H1 (cell line): Measurements from ENCODE around the gene TXNRD3. TPM values are rescaled to one million over a fixed set of nuclear protein-coding genes. Genes with fewer than 3 reads are reported as not detected.

Experiments used
- CTCF ChIA-PET: fragments of 300-600 bp; sonication (Branson Sonifier 250); formaldehyde crosslinking; loops from one replicate; lab custom pipeline; 2021; ENCODE audit not compliant: partially characterized antibody; lab: Charles Lee
- POLR2A ChIA-PET: fragments of 300-600 bp; sonication (Branson Sonifier 250); formaldehyde crosslinking; loops from one replicate; lab custom pipeline; 2021; ENCODE audit warnings: inconsistent platforms; ENCODE audit not compliant: partially characterized antibody; lab: Charles Lee
- DNase-seq, 2 experiments: peaks; one replicate each; pipeline versions ENCODE4 v3.0.0 to v3.0.0-alpha.2; 2010 to 2022; ENCODE audit warnings: low spot score in 2 of 2, low read depth in 1 of 2, mixed read lengths in 1 of 2
- FAIRE-seq: peaks from 2 replicates; lab custom pipeline; 2011; peaks lifted over from hg19 to GRCh38; lab: Jason Lieb, UNC
- H2AFZ ChIP-seq: 2 replicates; pipeline ENCODE4 v1.8.1; 2012; ENCODE audit warnings: low read length, inconsistent platforms
- H2AK5ac ChIP-seq: 2 replicates; pipeline ENCODE4 v1.6.1; 2013; ENCODE audit warnings: low read depth, low read length
- H2BK120ac ChIP-seq: replicated peaks from 2 replicates; pipeline ENCODE3; 2013; ENCODE audit warnings: low read depth, low read length, inconsistent platforms
- H2BK12ac ChIP-seq: 2 replicates; pipeline ENCODE4 v1.6.1; 2013; ENCODE audit warnings: low read depth, low read length
- H2BK15ac ChIP-seq: 2 replicates; pipeline ENCODE4 v1.6.1; 2013; ENCODE audit warnings: low read length
- H2BK20ac ChIP-seq: 2 replicates; pipeline ENCODE4 v1.6.1; 2013; ENCODE audit warnings: low read length
- H2BK5ac ChIP-seq: 2 replicates; pipeline ENCODE4 v1.6.1; 2013; ENCODE audit warnings: low read depth, low read length
- H3K14ac ChIP-seq: 2 replicates; pipeline ENCODE4 v1.6.1; 2013; ENCODE audit warnings: inconsistent platforms; ENCODE audit not compliant: insufficient read length
- H3K18ac ChIP-seq: 2 replicates; pipeline ENCODE4 v1.6.1; 2013; ENCODE audit warnings: low read length; ENCODE audit errors: extremely low read depth
- H3K23ac ChIP-seq: 2 replicates; pipeline ENCODE4 v1.6.1; 2013; ENCODE audit warnings: inconsistent platforms; ENCODE audit not compliant: insufficient read length
- H3K23me2 ChIP-seq: 2 replicates; pipeline ENCODE4 v1.6.1; 2013; ENCODE audit warnings: low read depth, low read length
- H3K27ac ChIP-seq: 2 replicates; pipeline ENCODE4 v1.6.1; 2011; ENCODE audit warnings: low read depth, low read length, inconsistent platforms
- H3K27me3 ChIP-seq, 4 experiments: replicated peaks in 1 of 4; 1 replicate in 1 of 4; 2 replicates in 3 of 4; pipeline versions ENCODE4 v1.6.1 to v1.8.1; 2011 to 2013; ENCODE audit warnings: low read length in 3 of 4, mild to moderate bottlenecking in 3 of 4, inconsistent platforms in 2 of 4, mixed read lengths in 2 of 4, moderate library complexity in 1 of 4; ENCODE audit not compliant: control insufficient read depth in 3 of 4, insufficient read depth in 3 of 4; ENCODE audit errors: extremely low read depth in 1 of 4
- H3K36me3 ChIP-seq, 4 experiments: 2 replicates each; pipeline versions ENCODE4 v1.6.1 to v1.8.1; 2011 to 2013; ENCODE audit warnings: mild to moderate bottlenecking in 4 of 4, low read length in 3 of 4, moderate library complexity in 2 of 4, control low read depth in 1 of 4, inconsistent platforms in 1 of 4; ENCODE audit not compliant: insufficient read depth in 4 of 4, control insufficient read depth in 2 of 4
- H3K4ac ChIP-seq: replicated peaks from 2 replicates; pipeline ENCODE3; 2013; ENCODE audit warnings: low read length, low read depth, mixed read lengths, inconsistent platforms; ENCODE audit not compliant: insufficient read length
- H3K4me1 ChIP-seq, 4 experiments: replicated peaks in 1 of 4; 1 replicate in 1 of 4; 2 replicates in 3 of 4; pipeline versions ENCODE4 v1.6.1 to v1.8.1; 2011 to 2013; ENCODE audit warnings: low read length in 3 of 4, inconsistent platforms in 2 of 4, mixed read lengths in 1 of 4; ENCODE audit not compliant: insufficient read depth in 4 of 4, control insufficient read depth in 3 of 4
- H3K4me2 ChIP-seq, 2 experiments: 2 replicates each; pipeline versions ENCODE4 v1.6.1 to v1.8.1; 2011 to 2013; ENCODE audit warnings: low read depth in 2 of 2, low read length in 2 of 2, control low read depth in 1 of 2, inconsistent platforms in 1 of 2, mild to moderate bottlenecking in 1 of 2; ENCODE audit not compliant: insufficient read depth in 1 of 2
- H3K4me3 ChIP-seq, 4 experiments: fragments of 200-600, 300-600 bp in 1 of 4; sonication (generic), shearing (Covaris generic), sonication (Bioruptor Twin) in 1 of 4; 2 replicates each; pipeline versions ENCODE4 v1.5.1 to v1.8.1; 2011 to 2016; ENCODE audit warnings: low read length in 4 of 4, low read depth in 3 of 4, control low read depth in 2 of 4, inconsistent platforms in 2 of 4, mild to moderate bottlenecking in 2 of 4, mixed read lengths in 1 of 4, moderate library complexity in 1 of 4; ENCODE audit not compliant: insufficient read depth in 2 of 4; ENCODE audit errors: extremely low read depth in 1 of 4
- H3K56ac ChIP-seq: replicated peaks from 2 replicates; pipeline ENCODE3; 2013; ENCODE audit warnings: low read depth, mild to moderate bottlenecking, mixed read lengths, low read length, inconsistent platforms; ENCODE audit not compliant: insufficient read length
- H3K79me1 ChIP-seq: 2 replicates; pipeline ENCODE4 v1.6.1; 2013; ENCODE audit warnings: low read depth, low read length, control low read depth
- H3K79me2 ChIP-seq, 2 experiments: 2 replicates each; pipeline versions ENCODE4 v1.6.1 to v1.8.1; 2012 to 2013; ENCODE audit warnings: low read length in 2 of 2, mild to moderate bottlenecking in 2 of 2, inconsistent platforms in 1 of 2; ENCODE audit not compliant: insufficient read depth in 2 of 2, control insufficient read depth in 1 of 2
- H3K9ac ChIP-seq, 4 experiments: replicated peaks in 1 of 4; 1 replicate in 1 of 4; 2 replicates in 3 of 4; pipeline versions ENCODE4 v1.6.1 to v1.8.1; 2011 to 2013; ENCODE audit warnings: low read depth in 3 of 4, low read length in 3 of 4, control low read depth in 2 of 4, mild to moderate bottlenecking in 2 of 4, moderate library complexity in 2 of 4, inconsistent platforms in 1 of 4; ENCODE audit errors: extremely low read depth in 1 of 4
- H3K9me3 ChIP-seq, 2 experiments: 2 replicates each; pipeline versions ENCODE4 v1.6.1 to v1.8.1; 2012 to 2013; ENCODE audit warnings: mild to moderate bottlenecking in 2 of 2, moderate library complexity in 2 of 2, control low read depth in 1 of 2, inconsistent platforms in 1 of 2, low read depth in 1 of 2, low read length in 1 of 2, mixed read lengths in 1 of 2; ENCODE audit not compliant: insufficient read depth in 2 of 2
- H4K20me1 ChIP-seq, 2 experiments: replicated peaks in 1 of 2; 2 replicates each; pipeline versions ENCODE3 to v1.8.1; 2011 to 2013; ENCODE audit warnings: inconsistent platforms in 2 of 2, low read length in 2 of 2, mild to moderate bottlenecking in 1 of 2; ENCODE audit not compliant: insufficient read depth in 2 of 2, control insufficient read depth in 1 of 2
- H4K5ac ChIP-seq: 2 replicates; pipeline ENCODE4 v1.6.1; 2013; ENCODE audit warnings: low read length, low read depth, mixed read lengths, inconsistent platforms; ENCODE audit not compliant: insufficient read length
- H4K8ac ChIP-seq: 2 replicates; pipeline ENCODE4 v1.8.0; 2013; ENCODE audit warnings: mild to moderate bottlenecking, moderate library complexity, low read length, inconsistent platforms; ENCODE audit not compliant: insufficient read depth; ENCODE audit errors: extremely low read depth
- H4K91ac ChIP-seq: replicated peaks from 2 replicates; pipeline ENCODE3; 2013; ENCODE audit warnings: low read length, mixed read lengths, inconsistent platforms; ENCODE audit not compliant: insufficient read length
- EP300 ChIP-seq, 2 experiments: IDR thresholded peaks; 1 replicate in 1 of 2; 2 replicates in 1 of 2; pipeline ENCODE4 v1.6.1; 2011 to 2012; ENCODE audit warnings: low read depth in 2 of 2, low read length in 2 of 2, mild to moderate bottlenecking in 2 of 2, borderline replicate concordance in 1 of 2, inconsistent platforms in 1 of 2, moderate library complexity in 1 of 2
- GABPA ChIP-seq: IDR thresholded peaks from 2 replicates; pipeline ENCODE4 v1.6.1; 2011; ENCODE audit warnings: mild to moderate bottlenecking, low read length, moderate library complexity, borderline replicate concordance; ENCODE audit not compliant: insufficient read depth
- PHF8 ChIP-seq: fragments of 200-600 bp; sonication (generic); conservative IDR thresholded peaks from 2 replicates; pipeline ENCODE4 v1.7.1; 2012; ENCODE audit warnings: low read depth, mild to moderate bottlenecking, inconsistent platforms, low read length, moderate library complexity
- SIX5 ChIP-seq: IDR thresholded peaks from 2 replicates; pipeline ENCODE4 v1.6.1; 2011; ENCODE audit warnings: mild to moderate bottlenecking, low read depth, low read length
- TCF12 ChIP-seq: IDR thresholded peaks from 2 replicates; pipeline ENCODE4 v1.6.1; 2011; ENCODE audit warnings: low read depth, mild to moderate bottlenecking, low read length
- TEAD4 ChIP-seq: IDR thresholded peaks from 2 replicates; pipeline ENCODE4 v1.6.1; 2012; ENCODE audit warnings: low read depth, low read length, inconsistent platforms, mixed read lengths
- WGBS, 2 experiments: shearing (Covaris generic) in 1 of 2; methylation state at CpG; one replicate each; pipeline versions ENCODE4 v1.1.6 to v1.1.7; 2013 to 2015; ENCODE audit warnings: low lambda C conversion rate in 2 of 2, mixed read lengths in 2 of 2, inconsistent platforms in 1 of 2, low coverage in 1 of 2, missing lambda C conversion rate in 1 of 2; ENCODE audit not compliant: insufficient replicate concordance in 2 of 2, insufficient coverage in 1 of 2, insufficient read length in 1 of 2; ENCODE audit errors: extremely low coverage in 1 of 2, missing lambda C conversion rate in 1 of 2; 5-methylcytosine and 5-hydroxymethylcytosine counted together
- polyA plus RNA-seq, 7 experiments: library from polyadenylated mRNA; depleted of rRNA in 3 of 7; stranded (reverse) in 5 of 7; unstranded in 2 of 7; fragments of >200 nt in 5 of 7; fragments of 200-250 nt in 2 of 7; gene quantifications; 1 replicate in 5 of 7; 2 replicates in 1 of 7; 4 replicates in 1 of 7; pipeline versions ENCODE4 v1.2.1 to v1.2.3, GENCODE V29; 2011 to 2013; ENCODE audit warnings: missing spikeins in 2 of 7, mixed read lengths in 2 of 7
- total RNA-seq: library from RNA; stranded (reverse); fragmentation: NEBNext Ultra II Directional; extraction: Animal tissue kit (Norgen Biotek cat#: 25700); gene quantifications from 2 replicates; pipeline ENCODE4 v1.2.1, GENCODE V29; 2021
- TF ChIP-seq, protein P1 (sequence below): IDR thresholded peaks from 2 replicates; pipeline ENCODE4 v1.6.1; 2012; ENCODE audit warnings: inconsistent platforms
- TF ChIP-seq, protein P2 (sequence below): IDR thresholded peaks from 2 replicates; pipeline ENCODE4 v1.6.1; 2012; ENCODE audit warnings: low read length, inconsistent platforms

The TXNRD3 gene
- total and polyA plus RNA-seq, 2 of the 8 experiments (the other 6 are each of a cell fraction or from before 2014, with no cell fraction given) = 3.4 to 4.3 TPM

DNA sequence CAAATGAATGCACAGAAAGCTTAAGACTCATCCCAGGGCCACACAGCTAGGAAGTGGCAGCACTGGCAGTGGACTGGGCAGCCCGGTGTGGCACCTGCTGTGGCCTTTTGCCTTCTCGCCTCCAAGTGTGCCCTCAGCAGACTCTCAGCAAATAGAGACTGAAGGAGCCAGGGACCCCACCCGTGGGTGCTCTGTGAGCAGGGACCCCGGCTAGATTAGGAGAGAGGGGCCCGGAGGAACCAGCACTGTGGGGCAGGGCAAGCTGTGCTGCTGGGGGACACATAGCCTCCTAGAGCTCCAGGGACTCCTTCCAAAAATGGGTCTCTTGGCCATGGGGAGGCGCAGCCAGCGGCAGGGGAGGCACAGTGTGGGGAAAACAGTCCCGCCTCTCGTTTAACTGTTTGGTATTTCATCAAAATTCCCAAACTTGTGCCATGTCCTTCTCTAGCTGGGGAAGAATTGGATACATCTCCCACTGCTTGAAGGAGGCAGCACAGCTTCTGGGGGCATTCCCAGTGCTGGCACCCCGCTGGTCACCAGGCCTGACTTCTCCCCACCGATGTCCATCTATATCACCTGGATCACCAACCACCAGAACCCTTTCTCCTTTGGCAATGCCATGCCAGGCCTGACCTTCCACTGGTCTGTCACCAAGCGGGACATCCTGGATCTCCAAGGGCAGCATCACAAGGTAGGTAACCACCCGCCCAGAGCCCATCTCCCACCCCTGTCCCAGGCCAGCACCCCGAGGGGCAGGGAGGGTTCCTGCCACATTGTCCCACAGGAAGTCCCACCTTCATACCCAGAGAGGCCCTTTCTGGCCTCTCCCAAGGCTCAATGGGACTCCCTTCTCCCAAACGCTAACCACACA lies 12.0 kb upstream of the TXNRD3 start:
- H3K27ac ChIP-seq = no peak overlapping the region
- no peak overlapping the region for H2AFZ ChIP-seq
- DNase-seq = no peak
- POLR2A ChIA-PET = no interaction called here
- no peaks in the 10 kb centered on the region for H3K9me3 ChIP-seq
- H3K9ac ChIP-seq = no peak overlapping the region
- TF ChIP-seq, protein P1, sequence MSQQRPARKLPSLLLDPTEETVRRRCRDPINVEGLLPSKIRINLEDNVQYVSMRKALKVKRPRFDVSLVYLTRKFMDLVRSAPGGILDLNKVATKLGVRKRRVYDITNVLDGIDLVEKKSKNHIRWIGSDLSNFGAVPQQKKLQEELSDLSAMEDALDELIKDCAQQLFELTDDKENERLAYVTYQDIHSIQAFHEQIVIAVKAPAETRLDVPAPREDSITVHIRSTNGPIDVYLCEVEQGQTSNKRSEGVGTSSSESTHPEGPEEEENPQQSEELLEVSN = no peak
- TF ChIP-seq PHF8 (no peak), SIX5 (no peak), TCF12 (no peak), TEAD4 (no peak), EP300 (IDR thresholded peaks at IDR 0.05; ENCODE audit: borderline replicate concordance in 1 of 2, low read depth in 2 of 2, low read length in 2 of 2) (no peak), GABPA (no peak)
- TF ChIP-seq, protein P2, sequence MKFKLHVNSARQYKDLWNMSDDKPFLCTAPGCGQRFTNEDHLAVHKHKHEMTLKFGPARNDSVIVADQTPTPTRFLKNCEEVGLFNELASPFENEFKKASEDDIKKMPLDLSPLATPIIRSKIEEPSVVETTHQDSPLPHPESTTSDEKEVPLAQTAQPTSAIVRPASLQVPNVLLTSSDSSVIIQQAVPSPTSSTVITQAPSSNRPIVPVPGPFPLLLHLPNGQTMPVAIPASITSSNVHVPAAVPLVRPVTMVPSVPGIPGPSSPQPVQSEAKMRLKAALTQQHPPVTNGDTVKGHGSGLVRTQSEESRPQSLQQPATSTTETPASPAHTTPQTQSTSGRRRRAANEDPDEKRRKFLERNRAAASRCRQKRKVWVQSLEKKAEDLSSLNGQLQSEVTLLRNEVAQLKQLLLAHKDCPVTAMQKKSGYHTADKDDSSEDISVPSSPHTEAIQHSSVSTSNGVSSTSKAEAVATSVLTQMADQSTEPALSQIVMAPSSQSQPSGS = no peak
- TF ChIP-seq, all 59 proteins: peak for 0
- Histone ChIP-seq H3K4ac (no peak overlapping the region), H3K23ac (no peak overlapping the region), H3K79me1 (no peaks in the 10 kb centered on the region), H2BK5ac (no peak overlapping the region), H3K56ac (no peak overlapping the region), H3K14ac (no peak overlapping the region), H3K36me3 (no peaks in the 10 kb centered on the region), H3K18ac (no peak overlapping the region), H2AK5ac (no peak overlapping the region), H2BK20ac (no peak overlapping the region), H2BK120ac (no peak overlapping the region), H3K79me2 (no peaks in the 10 kb centered on the region), H4K20me1 (no peaks in the 10 kb centered on the region), H2BK15ac (no peak overlapping the region), H3K4me1 (no peaks in the 10 kb centered on the region; a peak in 2 of 7 replicates), H3K4me2 (no peak overlapping the region), H3K23me2 (no peaks in the 10 kb centered on the region), H2BK12ac (no peak overlapping the region), H3K4me3 (no peak overlapping the region), H4K8ac (peak overlapping the region; percentile 42; the same call in 1 of the 2 replicates), H4K91ac (no peak overlapping the region), H4K5ac (no peak overlapping the region), H3K27me3 (no peaks in the 10 kb centered on the region; a peak in 2 of 7 replicates)
- CTCF ChIA-PET = interaction anchor here (0.8 to 2.5 kb wide), 5 partner anchors 8 to 742 kb away, joined by 3 to 9 read pairs (median 4); no protein-coding TSS in a partner anchor
- 93% methylated on average over 13 of the region's 15 CpGs; no CpG with 5 or more reads in 1 of the 2 experiments for WGBS, 2 experiments
- FAIRE-seq = no peak
